ENCODE measurements around the gene KCNC2.

- TF ChIP-seq CTCF (IDR thresholded peaks at IDR 0.05; ENCODE audit: poor library complexity, severe bottlenecking) (no peak), EP300 (conservative IDR thresholded peaks at IDR 0.05; ENCODE audit: poor library complexity, severe bottlenecking) (no peak), POLR2AphosphoS5 (IDR thresholded peaks at IDR 0.05) (no peak), MXI1 (conservative IDR thresholded peaks at IDR 0.05; ENCODE audit: poor library complexity, severe bottlenecking) (no peak), EZH2 (IDR thresholded peaks at IDR 0.05; ENCODE audit: borderline replicate concordance, insufficient read depth, low read length, poor library complexity, severe bottlenecking) (no peak), TAF1 (IDR thresholded peaks at IDR 0.05; ENCODE audit: low read depth) (no peak), RAD21 (conservative IDR thresholded peaks at IDR 0.05) (no peak), REST (IDR thresholded peaks at IDR 0.05; ENCODE audit: borderline replicate concordance) (no peak), SMC3 (conservative IDR thresholded peaks at IDR 0.05; ENCODE audit: poor library complexity) (no peak)
Observed at GRCh38 chr12:74999474-74999873, 210.2 kb downstream of the KCNC2 start.
